BJ (cell line): Measurements from ENCODE around the gene AKAP8L. TPM values are rescaled to one million over a fixed set of nuclear protein-coding genes. Genes with fewer than 3 reads are reported as not detected.

Experiments
- CTCF ChIA-PET: fragments of 350-600 bp; formaldehyde crosslinking; extraction: SDS; loops from one replicate; lab custom pipeline; 2021; ENCODE audit warnings: antibody characterized with exemption, inconsistent platforms; lab: Yijun Ruan, JAX
- POLR2A ChIA-PET: fragments of 300-600 bp; sonication (Branson Sonifier 250); formaldehyde crosslinking; extraction: SDS; loops from one replicate; lab custom pipeline; 2021; ENCODE audit warnings: antibody characterized with exemption; lab: Charles Lee
- DNase-seq: peaks from one replicate; pipeline ENCODE4 v3.0.0-alpha.2; 2011; ENCODE audit warnings: low read depth
- H3K27me3 ChIP-seq: 2 replicates; pipeline ENCODE4 v1.6.0; 2011; ENCODE audit warnings: low read length; ENCODE audit not compliant: control insufficient read depth, insufficient read depth
- H3K36me3 ChIP-seq: 2 replicates; pipeline ENCODE4 v1.5.1; 2011; ENCODE audit warnings: low read length; ENCODE audit not compliant: control insufficient read depth, insufficient read depth
- H3K4me3 ChIP-seq: 2 replicates; pipeline ENCODE4 v1.5.1; 2011; ENCODE audit warnings: low read depth, mild to moderate bottlenecking, control low read depth, low read length
- CTCF ChIP-seq: IDR thresholded peaks from 2 replicates; pipeline ENCODE4 v1.5.1; 2011; ENCODE audit warnings: low read depth, mild to moderate bottlenecking, control low read depth, inconsistent platforms, low read length, moderate library complexity; ENCODE audit not compliant: insufficient read depth
- polyA plus RNA-seq: library from polyadenylated mRNA; depleted of rRNA; stranded (reverse); fragments of >200 nt; gene quantifications from 2 replicates; pipeline ENCODE4 v1.2.3, GENCODE V29; 2011

The AKAP8L gene
- polyA plus RNA-seq, 1 experiment = 27.5 TPM

DNA sequence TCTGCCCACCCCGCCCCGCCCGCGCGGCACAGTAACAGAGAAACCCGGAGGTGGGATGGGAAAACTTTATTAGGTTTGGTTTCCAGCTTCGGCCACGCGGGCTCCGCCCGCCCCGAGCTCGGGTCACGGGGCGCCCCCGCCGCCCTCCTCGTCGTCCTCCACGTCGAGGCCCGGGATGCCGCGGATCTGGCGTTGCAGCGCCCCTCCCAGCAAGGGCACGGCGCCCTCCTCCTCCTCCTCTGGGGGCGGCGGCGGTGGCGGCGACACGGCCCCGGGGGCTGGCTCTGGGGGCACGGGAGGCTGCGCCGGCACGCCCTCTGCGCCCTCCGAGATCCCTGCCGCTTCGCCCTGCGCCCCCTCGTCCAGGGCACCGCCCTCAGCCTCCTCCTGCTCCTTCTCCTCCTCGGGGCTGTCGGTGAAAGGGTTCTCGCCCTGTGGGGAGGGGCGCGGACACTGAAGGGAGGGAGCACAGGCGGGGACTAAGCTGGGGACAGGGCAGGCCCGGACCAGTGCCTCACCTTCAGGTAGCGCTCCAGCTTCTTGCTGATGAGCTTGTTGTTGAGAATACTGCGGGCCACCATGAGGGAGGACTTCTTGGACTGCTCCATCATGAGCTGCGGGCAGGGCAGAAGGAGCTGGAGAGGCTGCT is 38.7 kb downstream of the AKAP8L start:
- H3K4me3 ChIP-seq = peak overlapping the region; percentile 38
- no peak for DNase-seq
- H3K27me3 ChIP-seq = no peaks in the 10 kb centered on the region
- CTCF ChIA-PET = interaction anchor here (1.2 to 1.9 kb wide), 3 partner anchors 39 to 58 kb away, joined by 3 to 8 read pairs (median 4); partner anchors contain the start of gene AKAP8L
- no peak for TF ChIP-seq CTCF
- no peaks in the 10 kb centered on the region; the same call in 1 of the 2 replicates for H3K36me3 ChIP-seq
- POLR2A ChIA-PET = interaction anchor here (0.5 kb wide), 1 partner anchor 698 kb away, joined by 4 read pairs; no protein-coding TSS in a partner anchor

- ChIA-PET POLR2A (interaction anchor here (0.5 to 1.4 kb wide), 4 partner anchors 39 to 253 kb away, joined by 3 to 7 read pairs (median 5); partner anchors contain the start of gene AKAP8L), CTCF (interaction anchor here (0.6 to 1.9 kb wide), 9 partner anchors 10 to 202 kb away, joined by 3 to 8 read pairs (median 3); partner anchors contain the start of gene AKAP8L)
- TF ChIP-seq CTCF = no peak
Measured at GRCh38 chr19:15379083-15379998, 39.4 kb downstream of the AKAP8L start, which contains the start of gene AKAP8. Gene AKAP8 (minus strand): TSS chr19:15379787. CDS start chr19:15379731, 56 bp downstream.

GRCh38 chr19:15378534-15379082 is 40.2 kb downstream of the AKAP8L start:
- Histone ChIP-seq H3K36me3 (peaks cover 6% of the 10 kb centered on the region), H3K4me3 (peak overlapping the region; percentile 89), H3K27me3 (no peaks in the 10 kb centered on the region)
- no peak for TF ChIP-seq CTCF
- no peak for DNase-seq
- CTCF ChIA-PET = interaction anchor here (0.6 to 1.9 kb wide), 9 partner anchors 10 to 201 kb away, joined by 3 to 8 read pairs (median 3); partner anchors contain the start of gene AKAP8L
- POLR2A ChIA-PET = interaction anchor here (0.5 to 1.4 kb wide), 4 partner anchors 40 to 252 kb away, joined by 3 to 7 read pairs (median 5); partner anchors contain the start of gene AKAP8L

More at GRCh38 chr19:15379083-15379998, 39.4 kb downstream of the AKAP8L start, which contains the start of gene AKAP8:
- no peaks in the 10 kb centered on the region for H3K27me3 ChIP-seq
- H3K4me3 ChIP-seq = peak within 1 kb of the TSS; percentile 89
- H3K36me3 ChIP-seq = peaks cover 3% of the 10 kb centered on the region
- DNase-seq = peak; percentile 92

DNA sequence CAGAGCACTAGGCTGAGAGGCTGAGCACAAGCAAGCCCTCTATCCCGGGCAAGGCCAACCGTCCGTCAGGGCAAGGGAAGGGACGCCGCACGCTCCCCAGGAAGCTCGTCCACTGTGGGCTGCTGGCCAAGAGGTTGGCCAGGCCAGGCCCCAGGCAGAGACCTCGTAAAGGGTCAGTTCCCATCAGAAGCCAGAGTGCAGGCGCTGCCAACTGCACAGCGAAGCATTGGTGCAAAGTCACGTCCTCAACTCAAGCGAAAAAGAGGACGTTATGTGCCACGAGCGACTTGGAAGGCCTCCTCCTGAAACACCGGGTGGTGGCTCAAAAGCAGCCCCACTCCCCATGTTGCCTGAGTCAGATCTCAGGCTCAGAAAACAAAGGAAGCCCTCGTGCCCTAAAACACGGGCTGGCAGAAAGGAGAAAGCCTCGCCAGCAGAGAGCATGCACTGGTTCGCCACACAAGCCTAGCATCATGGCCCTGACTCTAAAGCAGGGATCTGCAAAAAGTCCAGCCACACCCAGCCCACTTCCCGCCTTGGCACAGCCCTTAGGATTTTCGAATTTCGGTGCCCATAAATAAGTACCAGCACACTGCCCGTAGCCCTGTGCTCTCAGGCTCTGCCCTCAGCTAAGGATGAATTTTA is 43.9 kb downstream of the AKAP8L start:
- CTCF ChIA-PET = interaction anchor here (1.2 kb wide), 1 partner anchor 77 kb away, joined by 3 read pairs; no protein-coding TSS in a partner anchor

More for the DNA sequence above, 43.9 kb downstream of the AKAP8L start:
- POLR2A ChIA-PET = no interaction called here
- Histone ChIP-seq H3K4me3 (no peak overlapping the region), H3K36me3 (peaks cover 28% of the 10 kb centered on the region), H3K27me3 (no peaks in the 10 kb centered on the region)
- no peak for TF ChIP-seq CTCF
- no peak for DNase-seq
